GM12801 (cell line): ENCODE measurements around the gene LUC7L2.

Experiments used
- TF ChIP-seq, protein P1 (sequence below): IDR thresholded peaks from one replicate; pipeline ENCODE4 v1.5.1; 2011; ENCODE audit warnings: control low read depth; ENCODE audit not compliant: insufficient read length; ENCODE audit errors: extremely low read depth

LUC7L2 gene

GRCh38 chr7:139370301-139370942 is 10.7 kb downstream of the LUC7L2 start:
- TF ChIP-seq, protein P1, sequence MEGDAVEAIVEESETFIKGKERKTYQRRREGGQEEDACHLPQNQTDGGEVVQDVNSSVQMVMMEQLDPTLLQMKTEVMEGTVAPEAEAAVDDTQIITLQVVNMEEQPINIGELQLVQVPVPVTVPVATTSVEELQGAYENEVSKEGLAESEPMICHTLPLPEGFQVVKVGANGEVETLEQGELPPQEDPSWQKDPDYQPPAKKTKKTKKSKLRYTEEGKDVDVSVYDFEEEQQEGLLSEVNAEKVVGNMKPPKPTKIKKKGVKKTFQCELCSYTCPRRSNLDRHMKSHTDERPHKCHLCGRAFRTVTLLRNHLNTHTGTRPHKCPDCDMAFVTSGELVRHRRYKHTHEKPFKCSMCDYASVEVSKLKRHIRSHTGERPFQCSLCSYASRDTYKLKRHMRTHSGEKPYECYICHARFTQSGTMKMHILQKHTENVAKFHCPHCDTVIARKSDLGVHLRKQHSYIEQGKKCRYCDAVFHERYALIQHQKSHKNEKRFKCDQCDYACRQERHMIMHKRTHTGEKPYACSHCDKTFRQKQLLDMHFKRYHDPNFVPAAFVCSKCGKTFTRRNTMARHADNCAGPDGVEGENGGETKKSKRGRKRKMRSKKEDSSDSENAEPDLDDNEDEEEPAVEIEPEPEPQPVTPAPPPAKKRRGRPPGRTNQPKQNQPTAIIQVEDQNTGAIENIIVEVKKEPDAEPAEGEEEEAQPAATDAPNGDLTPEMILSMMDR = no peak

GRCh38 chr7:139370943-139371313 is 11.2 kb downstream of the LUC7L2 start:
- TF ChIP-seq, protein P1 = no peak

DNA sequence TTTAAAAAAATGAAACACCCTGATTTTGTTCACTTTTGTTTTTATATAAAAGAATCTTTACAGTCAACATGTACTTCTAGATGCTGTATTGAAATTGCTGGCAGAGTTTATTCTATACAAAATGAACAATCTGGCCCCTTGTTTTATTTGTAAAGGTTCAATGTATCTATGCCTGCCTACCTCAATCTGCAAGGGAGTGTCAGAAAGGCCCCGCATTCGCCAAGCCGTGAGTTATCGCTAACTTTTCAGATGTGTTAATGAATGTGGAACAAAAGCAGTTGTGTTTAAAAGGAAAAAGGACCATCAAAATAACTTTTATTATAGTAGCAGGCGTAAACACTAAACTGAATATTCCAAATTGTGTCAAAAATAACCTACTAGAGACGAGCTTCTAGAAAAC is 14.6 kb downstream of the LUC7L2 start:
- TF ChIP-seq, protein P1 = no peak

DNA sequence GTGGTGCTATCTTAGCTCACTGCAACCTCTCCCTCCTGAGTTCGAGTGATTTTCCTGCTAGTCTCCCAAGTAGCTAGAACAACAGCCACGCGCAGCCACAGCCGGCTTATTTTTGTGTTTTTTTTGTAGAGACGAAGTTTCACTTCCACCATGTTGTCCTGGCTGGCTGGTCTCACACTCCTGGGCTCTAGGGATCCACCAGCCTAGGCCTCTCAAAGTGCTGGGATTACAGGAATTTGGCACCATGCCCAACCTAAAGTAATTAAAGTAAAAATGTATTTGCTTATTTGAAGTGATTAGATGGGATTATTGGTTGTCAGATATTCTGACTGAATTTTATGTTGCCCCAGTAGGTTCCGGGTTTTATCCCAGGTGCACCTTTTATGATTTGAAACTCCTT is 22.7 kb downstream of the LUC7L2 start:
- TF ChIP-seq, protein P1 = no peak

DNA sequence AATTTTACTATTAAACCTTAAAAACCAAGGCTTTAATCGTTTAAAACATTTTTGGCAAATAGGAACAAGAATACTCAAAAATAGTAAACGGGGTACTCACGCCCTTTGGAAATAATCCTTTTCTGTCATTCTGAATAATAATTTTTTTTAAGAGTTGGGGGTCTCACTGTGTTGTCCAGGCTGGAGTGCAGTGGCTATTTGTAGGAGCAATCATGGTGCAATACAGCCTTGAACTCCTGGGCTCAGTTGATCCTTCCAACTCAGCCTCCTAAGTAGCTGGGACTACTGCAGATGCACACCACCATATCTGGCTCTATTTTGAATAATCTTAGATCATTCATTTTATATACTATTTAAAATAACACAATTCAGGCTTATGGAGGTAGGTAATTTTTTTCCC is 24.9 kb downstream of the LUC7L2 start:
- TF ChIP-seq, protein P1 = no peak

- TF ChIP-seq, protein P1 = no peak
These were observed 27.9 kb downstream of the LUC7L2 start for GRCh38 chr7:139387594-139387993.

GRCh38 chr7:139389091-139389490 is 29.4 kb downstream of the LUC7L2 start:
- TF ChIP-seq, protein P1 = no peak
